IMR-90 (cell line): ENCODE measurements around the gene PSEN2.

ENCODE experiments used
- BHLHE40 ChIP-seq: fragments of 150-350 bp; IDR thresholded peaks from 2 replicates; pipeline ENCODE4 v1.6.1; 2016; ENCODE audit warnings: mild to moderate bottlenecking, low read depth, low read length
- CEBPB ChIP-seq: IDR thresholded peaks from 2 replicates; pipeline ENCODE4 v1.6.1; 2012; ENCODE audit warnings: low read depth, low read length, improper control_type of control experiment
- ELK1 ChIP-seq: fragments of 150-350 bp; IDR thresholded peaks from 2 replicates; pipeline ENCODE4 v1.6.1; 2016; ENCODE audit warnings: low read depth, mild to moderate bottlenecking, low read length, moderate library complexity, borderline replicate concordance
- FOS ChIP-seq: fragments of 150-350 bp; IDR thresholded peaks from 2 replicates; pipeline ENCODE4 v1.6.1; 2016; ENCODE audit warnings: low read depth, low read length
- POLR2A ChIP-seq: IDR thresholded peaks from 2 replicates; pipeline ENCODE4 v1.6.1; 2012; ENCODE audit warnings: mild to moderate bottlenecking, low read depth, low read length
- RCOR1 ChIP-seq: IDR thresholded peaks from 2 replicates; pipeline ENCODE4 v1.6.1; 2012; ENCODE audit warnings: mild to moderate bottlenecking, low read length, improper control_type of control experiment; ENCODE audit not compliant: insufficient replicate concordance
- RFX5 ChIP-seq: IDR thresholded peaks from 2 replicates; pipeline ENCODE4 v1.8.0; 2012; ENCODE audit warnings: low read depth, mild to moderate bottlenecking, low read length, moderate library complexity
- SMC3 ChIP-seq: fragments of 150-350 bp; IDR thresholded peaks from 2 replicates; pipeline ENCODE4 v1.6.1; 2016; ENCODE audit warnings: low read depth, mild to moderate bottlenecking, antibody characterized with exemption, low read length, moderate library complexity
- TF ChIP-seq, protein P1 (sequence below): conservative IDR thresholded peaks from 2 replicates; pipeline ENCODE4 v1.5.1; 2012; ENCODE audit warnings: mild to moderate bottlenecking, low read depth, low read length, improper control_type of control experiment

GRCh38 chr1:226870401-226871279 lies at the start of gene PSEN2:
- TF ChIP-seq RFX5 = no peak
- TF ChIP-seq, protein P1, sequence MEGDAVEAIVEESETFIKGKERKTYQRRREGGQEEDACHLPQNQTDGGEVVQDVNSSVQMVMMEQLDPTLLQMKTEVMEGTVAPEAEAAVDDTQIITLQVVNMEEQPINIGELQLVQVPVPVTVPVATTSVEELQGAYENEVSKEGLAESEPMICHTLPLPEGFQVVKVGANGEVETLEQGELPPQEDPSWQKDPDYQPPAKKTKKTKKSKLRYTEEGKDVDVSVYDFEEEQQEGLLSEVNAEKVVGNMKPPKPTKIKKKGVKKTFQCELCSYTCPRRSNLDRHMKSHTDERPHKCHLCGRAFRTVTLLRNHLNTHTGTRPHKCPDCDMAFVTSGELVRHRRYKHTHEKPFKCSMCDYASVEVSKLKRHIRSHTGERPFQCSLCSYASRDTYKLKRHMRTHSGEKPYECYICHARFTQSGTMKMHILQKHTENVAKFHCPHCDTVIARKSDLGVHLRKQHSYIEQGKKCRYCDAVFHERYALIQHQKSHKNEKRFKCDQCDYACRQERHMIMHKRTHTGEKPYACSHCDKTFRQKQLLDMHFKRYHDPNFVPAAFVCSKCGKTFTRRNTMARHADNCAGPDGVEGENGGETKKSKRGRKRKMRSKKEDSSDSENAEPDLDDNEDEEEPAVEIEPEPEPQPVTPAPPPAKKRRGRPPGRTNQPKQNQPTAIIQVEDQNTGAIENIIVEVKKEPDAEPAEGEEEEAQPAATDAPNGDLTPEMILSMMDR = peak; percentile 31; the same call in 1 of the 2 replicates
- TF ChIP-seq FOS = no peak
- TF ChIP-seq CEBPB = no peak
- no peak for TF ChIP-seq RCOR1
- no peak for TF ChIP-seq POLR2A
- peak; percentile 88 for TF ChIP-seq BHLHE40
- TF ChIP-seq ELK1 = no peak
- no peak for TF ChIP-seq SMC3
